T-helper 1 cell (primary cell): ENCODE data around the gene WDR62.

Experiments used
- DNase-seq, 5 donors: peaks; one replicate each; pipeline ENCODE4 v3.0.0-alpha.2; 2012 to 2020
- total RNA-seq, 4 donors: gene quantifications; one replicate each; lab custom pipeline; 2026; lab: John Stamatoyannopoulos, UW

Gene WDR62
- total RNA-seq, result 4.9 to 8.3 (median 6.9) reads per million in 4 donors

GRCh38 chr19:36054733-36055686 is at the start of gene WDR62:
WDR62 (plus strand) TSS chr19:36054897; CDS start chr19:36054972, 75 bp downstream.
- DNase-seq, result peak; percentile 85 to 95 (median 91)

GRCh38 chr19:36006955-36007354 is 47.7 kb upstream of the WDR62 start:
- no peak for DNase-seq

- DNase-seq, result no peak
Observed at GRCh38 chr19:36008336-36008978, 46.2 kb upstream of the WDR62 start, which contains the start of gene SYNE4. SYNE4 (minus strand) TSS chr19:36008813; CDS start chr19:36008681, 132 bp downstream.

- peak in 3 of 5 donors; percentile 29 to 51 (median 36) for DNase-seq
Observed at GRCh38 chr19:36009220-36009619, 45.5 kb upstream of the WDR62 start.

DNA sequence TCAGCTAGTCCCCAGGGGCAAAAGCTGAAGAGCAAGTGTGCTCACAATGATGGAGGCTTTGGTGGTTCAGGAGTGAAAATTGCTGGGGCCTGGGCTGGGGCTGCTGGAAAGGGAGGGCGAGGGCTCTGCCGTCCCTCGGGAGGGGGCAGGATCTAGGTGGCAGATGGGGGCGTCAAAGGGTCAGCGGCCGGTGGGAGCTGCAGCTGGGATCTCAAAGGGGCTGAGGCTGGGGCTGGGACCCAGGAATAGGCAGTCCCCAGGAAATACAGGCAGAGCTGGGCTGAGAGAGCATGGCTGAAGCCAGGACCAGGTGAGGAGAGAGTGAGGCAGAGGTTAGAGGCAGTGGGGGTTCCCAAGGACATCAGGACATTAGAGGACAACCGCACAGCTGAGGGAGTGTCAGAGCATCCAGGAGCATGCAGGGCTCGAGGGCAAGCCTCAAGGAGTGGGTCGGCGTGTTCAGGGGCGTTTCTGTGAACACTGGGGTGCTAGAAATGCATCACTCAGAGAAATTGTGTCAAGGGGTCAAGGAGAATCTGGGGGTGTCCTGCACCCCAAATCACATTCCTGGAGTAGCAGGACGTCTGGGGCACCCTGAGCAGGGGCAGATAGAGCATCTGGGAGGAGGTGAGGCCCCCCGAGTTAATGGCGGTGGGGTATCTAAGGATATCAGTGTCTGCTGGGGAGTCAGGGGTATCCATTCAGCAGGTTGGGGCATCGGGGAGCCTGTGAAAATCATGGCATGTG is 44.9 kb upstream of the WDR62 start:
- DNase-seq, result no peak

DNA sequence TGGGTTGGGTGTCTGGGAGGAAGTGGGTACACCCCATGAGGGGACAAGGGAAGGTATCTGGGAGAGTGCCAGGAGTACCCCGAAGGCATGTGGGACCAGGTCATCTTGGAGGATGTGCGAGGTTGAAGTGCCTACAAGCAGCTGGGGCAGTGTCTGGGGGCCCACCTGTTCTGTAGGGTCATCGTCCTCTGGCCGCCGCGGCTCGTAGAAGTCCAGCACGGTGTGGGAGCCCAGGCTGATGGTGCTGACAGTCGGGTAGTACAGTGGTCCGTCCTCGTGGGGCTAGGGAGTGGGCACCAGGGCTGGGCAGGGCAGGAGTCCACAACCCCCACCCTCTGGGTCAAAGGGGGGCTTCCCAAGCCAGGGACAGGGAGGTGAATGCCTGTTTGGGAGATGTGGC is 44.3 kb upstream of the WDR62 start:
- DNase-seq, result no peak

DNA sequence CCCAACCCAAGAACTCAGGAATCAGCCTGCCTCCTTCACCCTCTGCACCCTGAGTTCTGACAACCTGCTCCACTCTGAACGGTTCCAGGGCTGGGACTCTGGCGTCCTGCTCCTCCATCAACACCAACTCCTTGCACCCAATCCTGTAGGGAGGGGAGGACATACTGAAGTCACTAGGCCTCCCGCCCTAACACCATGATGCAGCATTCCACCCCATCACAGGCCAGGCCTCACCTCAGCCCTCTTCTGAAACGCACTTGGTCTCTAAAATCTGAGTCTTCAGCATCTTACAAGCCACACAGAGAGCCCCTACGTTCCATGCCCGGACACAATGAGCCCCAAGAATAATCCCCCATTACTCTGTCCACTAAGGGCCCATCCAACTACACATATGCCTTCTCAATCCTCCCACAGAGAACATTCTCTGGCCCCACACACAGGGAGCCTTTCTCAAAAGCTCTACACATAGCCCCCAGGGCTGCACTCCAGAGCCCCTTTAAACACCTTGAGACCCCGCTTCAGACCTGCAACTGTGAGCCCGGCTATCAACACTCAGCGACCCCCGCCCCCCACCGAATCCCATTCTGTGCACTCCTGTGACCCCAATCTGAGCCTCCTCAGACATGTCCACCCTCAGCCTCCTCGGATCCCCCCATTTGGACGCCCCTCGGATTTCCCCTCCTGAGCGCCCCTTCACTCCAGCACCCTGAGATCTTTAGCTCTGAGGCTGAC is 41.3 kb upstream of the WDR62 start:
- no peak for DNase-seq

DNA sequence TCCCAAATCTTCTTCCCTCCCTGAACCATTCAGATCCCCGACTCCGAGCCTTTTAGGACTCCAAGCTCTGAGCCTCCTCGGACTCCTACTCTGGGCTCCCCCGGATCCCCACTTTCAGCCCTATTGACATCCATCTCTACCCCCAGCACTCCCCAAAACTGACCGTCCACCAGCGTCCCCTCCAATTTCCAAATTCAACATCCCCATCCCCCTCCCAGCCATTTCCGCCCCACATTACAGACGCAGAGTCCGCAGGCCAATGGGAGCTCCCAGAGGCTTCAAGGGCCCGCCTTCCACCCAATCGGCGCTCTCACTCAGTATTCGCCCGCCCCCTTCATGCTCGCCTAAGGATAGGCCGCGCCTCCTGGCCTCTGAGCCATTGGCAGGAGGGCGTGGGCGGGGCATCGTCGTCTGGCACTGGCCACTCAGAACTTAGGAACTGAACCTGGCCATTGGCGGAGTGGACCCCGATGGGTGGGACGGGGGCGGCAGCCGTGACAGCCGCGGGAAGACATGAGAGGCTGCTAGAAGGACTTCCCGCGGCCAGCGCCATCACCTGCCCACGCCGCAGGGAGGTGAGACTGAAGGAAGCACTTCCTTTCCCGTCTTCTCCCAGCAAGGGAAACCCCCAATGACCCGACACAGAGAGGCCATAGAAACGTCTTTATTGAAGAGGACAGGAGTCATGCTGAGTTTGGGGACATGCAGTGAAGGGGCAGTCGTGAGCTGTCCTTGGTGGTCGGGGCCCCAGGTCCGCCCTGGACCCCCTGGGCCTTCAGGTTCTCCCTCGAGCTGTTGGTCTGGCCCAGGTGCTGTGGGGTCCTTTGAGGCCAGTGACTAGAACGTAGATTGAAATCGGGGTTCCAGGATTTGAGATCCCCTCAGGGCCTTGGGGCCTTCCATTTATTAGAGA is 40.4 kb upstream of the WDR62 start, which contains the start of gene ALKBH6:
Gene ALKBH6 (minus strand): TSS at position 202 of the 913 bp plus-strand sequence. CDS start 816 bp downstream, outside the sequence.
- DNase-seq, result peak; percentile 98 to 99 (median 99)

DNA sequence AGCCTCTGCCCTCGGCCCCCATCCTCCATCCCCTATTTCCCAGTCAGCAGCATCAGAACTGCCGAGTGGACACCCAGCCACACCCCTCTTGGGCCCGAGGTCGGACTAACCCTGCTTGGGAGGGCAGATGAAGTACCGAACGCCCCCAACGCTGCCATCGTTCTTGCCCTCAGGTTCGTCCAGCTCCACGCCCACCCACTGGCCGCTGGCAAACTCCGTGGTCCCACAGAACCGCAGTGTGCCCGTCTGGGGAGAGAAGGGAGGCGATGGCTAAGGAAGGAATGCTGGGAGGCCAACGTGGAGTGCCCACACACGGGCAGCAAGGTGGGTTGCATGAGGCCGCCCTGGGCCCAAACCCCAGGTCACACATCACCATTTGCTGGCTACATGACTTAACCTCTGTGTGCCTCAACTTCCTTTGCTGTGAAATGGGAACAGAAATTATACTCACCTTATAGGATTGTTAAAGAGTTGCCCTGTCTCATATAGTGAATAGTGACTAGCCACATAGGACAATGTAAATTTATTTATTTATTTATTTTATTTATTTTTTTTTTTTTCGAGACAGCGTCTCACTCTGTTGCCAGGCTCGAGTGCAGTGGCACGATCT is 35.5 kb upstream of the WDR62 start:
- DNase-seq, result no peak

DNA sequence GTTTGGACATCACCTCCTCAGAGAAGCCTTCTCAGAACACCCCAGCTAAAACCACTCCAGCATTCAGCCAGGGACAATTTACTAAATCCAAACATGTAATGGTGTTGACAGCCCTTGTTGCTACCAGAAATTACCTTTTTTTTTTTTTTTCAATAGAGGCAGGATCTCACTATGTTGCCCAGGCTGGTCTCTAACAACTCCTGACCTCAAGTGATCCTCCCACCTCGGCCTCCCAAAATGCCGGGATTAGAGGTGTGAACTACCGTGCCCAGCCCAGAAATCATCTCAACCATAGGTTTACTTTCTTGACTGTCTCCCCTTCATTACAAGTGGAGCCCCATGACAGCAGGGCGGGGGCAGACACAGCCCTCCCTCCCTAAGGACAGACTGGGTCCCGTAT is 31.3 kb upstream of the WDR62 start:
- no peak for DNase-seq

- no peak for DNase-seq
Observed at GRCh38 chr19:36025541-36025940, 29.2 kb upstream of the WDR62 start.

DNA sequence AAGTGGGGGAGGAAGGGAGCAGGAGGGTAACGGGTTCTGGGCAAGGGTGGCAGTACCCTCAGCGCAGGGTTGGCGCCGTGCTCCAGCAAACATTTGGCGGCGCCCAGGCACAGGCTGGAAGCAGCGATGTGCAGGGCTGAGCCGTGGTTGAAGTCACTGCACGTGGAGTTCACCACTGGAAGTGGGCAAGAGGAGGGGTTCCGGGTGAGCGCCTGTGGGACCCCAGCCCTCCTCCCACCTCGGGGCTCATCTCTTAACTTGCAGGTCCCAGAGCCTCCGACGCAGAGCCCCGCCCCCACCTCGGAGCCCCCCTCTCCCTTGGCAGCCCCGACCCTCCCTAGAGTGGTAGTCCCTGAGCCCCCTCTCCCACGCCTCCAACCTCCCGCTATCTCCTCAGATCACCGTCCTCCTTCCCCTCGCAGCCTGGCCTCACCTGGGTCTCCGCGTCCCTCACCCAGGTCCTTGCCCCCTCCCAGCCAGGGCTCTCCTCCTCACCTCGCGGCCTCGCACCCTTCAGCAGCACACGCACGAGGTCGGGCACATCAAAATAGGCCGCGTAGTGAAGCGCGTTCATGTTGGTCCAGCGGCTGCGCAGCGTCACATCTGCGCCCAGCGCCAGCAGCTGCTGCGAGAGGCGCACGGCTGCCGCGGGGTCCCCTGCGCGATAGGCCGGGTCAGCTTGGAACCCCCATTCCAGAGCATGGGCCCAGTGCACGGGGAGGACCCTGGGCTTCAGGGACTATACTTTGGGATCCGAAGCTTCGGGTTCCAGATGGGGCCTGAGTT is 28.4 kb upstream of the WDR62 start:
- DNase-seq, result no peak

DNA sequence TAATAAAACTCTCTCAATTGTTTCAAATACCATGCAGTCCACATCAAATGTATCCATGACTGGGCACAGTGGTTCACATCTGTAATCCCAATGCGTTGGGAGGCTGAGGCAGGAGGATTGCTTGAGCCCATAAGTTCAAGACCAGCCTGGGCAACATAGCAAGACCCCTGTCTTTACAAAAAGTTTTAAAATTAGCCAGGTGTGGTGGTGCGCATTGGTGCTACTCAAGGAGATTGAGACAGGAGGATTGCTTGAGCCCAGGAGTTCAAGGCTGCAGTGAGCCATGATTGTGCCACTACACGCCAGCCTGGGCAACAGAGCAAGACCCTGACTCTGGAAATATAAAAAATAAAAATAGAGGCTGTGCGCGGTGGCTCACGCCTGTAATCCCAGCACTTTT is 27.0 kb upstream of the WDR62 start:
- no peak for DNase-seq

GRCh38 chr19:36028313-36029041 is 26.2 kb upstream of the WDR62 start:
- DNase-seq, result no peak

GRCh38 chr19:36030264-36031148 is 24.2 kb upstream of the WDR62 start:
- no peak for DNase-seq

GRCh38 chr19:36031308-36031707 is 23.4 kb upstream of the WDR62 start:
- no peak for DNase-seq

- peak in 2 of 5 donors; percentile 21 to 34 for DNase-seq
Observed at GRCh38 chr19:36032251-36033104, 22.2 kb upstream of the WDR62 start, which contains the start of gene CLIP3. CLIP3 (minus strand) TSS chr19:36032873; CDS start chr19:36032357, 516 bp downstream.
